Activated CD8-positive, alpha-beta memory T cell treated with anti-CD3 and anti-CD28 coated beads, Interleukin-2, amount 50 U/mL, for 1 hour (primary cell): ENCODE data around the gene LIN52.
"Not testable (repeated sequence)": the region's sequence is repeated elsewhere in the genome, so short reads cannot be mapped to it uniquely, and the experiment has no call there.

Source experiments
- DNase-seq: peaks from one replicate; pipeline ENCODE4 v3.0.0-alpha.2; 2020; ENCODE audit errors: extremely low read depth

The LIN52 gene

GRCh38 chr14:74109369-74109768 lies 24.6 kb downstream of the LIN52 start:
- no peak for DNase-seq

GRCh38 chr14:74111395-74112216 lies 26.9 kb downstream of the LIN52 start:
- not testable (repeated sequence) for DNase-seq

GRCh38 chr14:74125487-74125886 lies 40.7 kb downstream of the LIN52 start:
- DNase-seq = not testable (repeated sequence)

GRCh38 chr14:74126315-74127013 lies 41.7 kb downstream of the LIN52 start:
- DNase-seq = no peak

- DNase-seq = no peak
Observed at GRCh38 chr14:74127634-74128033, 42.9 kb downstream of the LIN52 start.

GRCh38 chr14:74133833-74134481 lies 49.2 kb downstream of the LIN52 start:
- no peak for DNase-seq

- DNase-seq = no peak
Observed at GRCh38 chr14:74134484-74134883, 49.7 kb downstream of the LIN52 start.

- no peak for DNase-seq
Observed at GRCh38 chr14:74135426-74135825, 50.7 kb downstream of the LIN52 start.

- DNase-seq = no peak
Observed at GRCh38 chr14:74140374-74140850, 55.7 kb downstream of the LIN52 start.

GRCh38 chr14:74141703-74142102 lies 56.9 kb downstream of the LIN52 start:
- DNase-seq = no peak

- DNase-seq = no peak
Observed at GRCh38 chr14:74142523-74142922, 57.8 kb downstream of the LIN52 start.

GRCh38 chr14:74144789-74145188 lies 60.0 kb downstream of the LIN52 start:
- DNase-seq = no peak

GRCh38 chr14:74147571-74147970 lies 62.8 kb downstream of the LIN52 start:
- DNase-seq = no peak

- DNase-seq = no peak
Observed at GRCh38 chr14:74148705-74149104, 63.9 kb downstream of the LIN52 start.

- DNase-seq = no peak
Observed at GRCh38 chr14:74155287-74155686, 70.5 kb downstream of the LIN52 start.

- no peak for DNase-seq
Observed at GRCh38 chr14:74155749-74156148, 71.0 kb downstream of the LIN52 start.

GRCh38 chr14:74160763-74161162 lies 76.0 kb downstream of the LIN52 start:
- no peak for DNase-seq

GRCh38 chr14:74161526-74162158 lies 76.9 kb downstream of the LIN52 start:
- no peak for DNase-seq

- DNase-seq = no peak
Observed at GRCh38 chr14:74169906-74170305, 85.2 kb downstream of the LIN52 start.

GRCh38 chr14:74176400-74176793 lies 91.6 kb downstream of the LIN52 start:
- DNase-seq = no peak

- DNase-seq = no peak
Observed at GRCh38 chr14:74179856-74180255, 95.1 kb downstream of the LIN52 start.

- no peak for DNase-seq
Observed at GRCh38 chr14:74190927-74191575, 106.3 kb downstream of the LIN52 start.
